ENCODE results near the gene DNAJC10.
"Not testable (repeated sequence)": the region's sequence is repeated elsewhere in the genome, so short reads cannot be mapped to it uniquely, and the experiment has no call there.

Gene DNAJC10

GRCh38 chr2:182715892-182716649 lies at the start of gene DNAJC10:
DNAJC10 (plus strand) TSS chr2:182716257; CDS start chr2:182718087, 1,830 bp downstream.
- DNase-seq = peak; percentile 67 to 78 (median 76)

- DNase-seq = no peak
Observed at GRCh38 chr2:182666674-182667314, 49.3 kb upstream of the DNAJC10 start.

- no peak for DNase-seq
Observed at GRCh38 chr2:182667315-182667695, 48.8 kb upstream of the DNAJC10 start.

- no peak for DNase-seq
Observed at GRCh38 chr2:182668671-182669070, 47.4 kb upstream of the DNAJC10 start.

GRCh38 chr2:182672466-182673165 lies 43.4 kb upstream of the DNAJC10 start:
- no peak for DNase-seq

- no peak for DNase-seq
Observed at GRCh38 chr2:182680837-182681236, 35.2 kb upstream of the DNAJC10 start.

- DNase-seq = no peak
Observed at GRCh38 chr2:182682210-182682609, 33.8 kb upstream of the DNAJC10 start.

GRCh38 chr2:182685559-182685958 lies 30.5 kb upstream of the DNAJC10 start:
- DNase-seq = no peak

- DNase-seq = not testable (repeated sequence)
Observed at GRCh38 chr2:182686763-182687162, 29.3 kb upstream of the DNAJC10 start.

- no peak for DNase-seq
Observed at GRCh38 chr2:182694189-182694588, 21.9 kb upstream of the DNAJC10 start.

- DNase-seq = no peak
Observed at GRCh38 chr2:182695776-182696175, 20.3 kb upstream of the DNAJC10 start.

- no peak for DNase-seq
Observed at GRCh38 chr2:182698671-182699070, 17.4 kb upstream of the DNAJC10 start.

- no peak for DNase-seq
Observed at GRCh38 chr2:182705761-182706160, 10.3 kb upstream of the DNAJC10 start.

- no peak for DNase-seq
Observed at GRCh38 chr2:182706751-182707150, 9.3 kb upstream of the DNAJC10 start.

GRCh38 chr2:182713601-182714000 lies 2.5 kb upstream of the DNAJC10 start:
- DNase-seq = no peak

- no peak for DNase-seq
Observed at GRCh38 chr2:182715121-182715891, 751 bp upstream of the DNAJC10 start.

GRCh38 chr2:182716650-182716979 lies 558 bp downstream of the DNAJC10 start:
- DNase-seq = no peak

- no peak for DNase-seq
Observed at GRCh38 chr2:182717416-182717815, 1.4 kb downstream of the DNAJC10 start.

- DNase-seq = no peak
Observed at GRCh38 chr2:182717816-182718215, 1.8 kb downstream of the DNAJC10 start.

- no peak for DNase-seq
Observed at GRCh38 chr2:182718459-182718858, 2.4 kb downstream of the DNAJC10 start.

- not testable (repeated sequence) for DNase-seq
Observed at GRCh38 chr2:182719116-182719515, 3.1 kb downstream of the DNAJC10 start.

GRCh38 chr2:182724656-182725055 lies 8.6 kb downstream of the DNAJC10 start:
- no peak for DNase-seq

- no peak for DNase-seq
Observed at GRCh38 chr2:182726473-182726872, 10.4 kb downstream of the DNAJC10 start.
